HCT116 (cell line): Measurements from ENCODE around the gene ZNF516. TPM values are rescaled to one million over a fixed set of nuclear protein-coding genes. Genes with fewer than 3 reads are reported as not detected.

Experiments used
- ATAC-seq: fragments of 200-7000 bp; cut with Tn5 transposase; 2 replicates; pipeline ENCODE4 v1.9.1; 2020; ENCODE audit warnings: mild to moderate bottlenecking, moderate library complexity
- BruUV-seq: library from RNA; stranded (reverse); fragments of 400-500 nt; replicated peaks from 2 replicates; lab custom pipeline; 2021; lab: Mats Ljungman, UMichigan
- CTCF ChIA-PET: fragments of 300-600 bp; sonication (Branson Sonifier 250); formaldehyde crosslinking; loops from one replicate; lab custom pipeline; 2021; ENCODE audit warnings: antibody characterized with exemption; lab: Charles Lee
- POLR2A ChIA-PET: fragments of 300-600, 350-600 bp; sonication (Branson Sonifier 250); formaldehyde crosslinking; loops from one replicate; lab custom pipeline; 2021; ENCODE audit warnings: antibody characterized with exemption; lab: Charles Lee
- RAD21 ChIA-PET, 2 experiments: fragments of 300-600 bp; sonication (Branson Sonifier 250); formaldehyde crosslinking; loops; one replicate each; lab custom pipeline; 2023; ENCODE audit warnings: low total read pairs in 2 of 2; ENCODE audit not compliant: uncharacterized antibody in 2 of 2, unreplicated experiment in 2 of 2, low non-redundant PET in 1 of 2; lab: Charles Lee
- DNase-seq: peaks from one replicate; pipeline ENCODE4 v3.0.0-alpha.2; 2010; ENCODE audit warnings: low read depth, low spot score
- H2AFZ ChIP-seq: fragments of 200-600 bp; shearing (Covaris generic), sonication (generic); 2 replicates; pipeline ENCODE4 v1.6.1; 2017; ENCODE audit warnings: low read depth, mixed run types, mixed read lengths, antibody characterized with exemption, low read length; ENCODE audit not compliant: poor library complexity, severe bottlenecking
- H3K27ac ChIP-seq: 2 replicates; pipeline ENCODE4 v1.5.1; 2012; ENCODE audit warnings: low read depth, low read length
- H3K27me3 ChIP-seq: fragments of 200-600 bp; sonication (generic); 2 replicates; pipeline ENCODE4 v1.6.1; 2016; ENCODE audit warnings: mixed run types, low read length, mixed read lengths; ENCODE audit not compliant: insufficient read depth
- H3K36me3 ChIP-seq, 2 experiments: fragments of 200-500 bp in 1 of 2; fragments of 200-600 bp in 1 of 2; sonication (Bioruptor generic) in 1 of 2; sonication (generic) in 1 of 2; 2 replicates each; pipeline versions ENCODE4 v1.5.1 to v1.6.1; 2014 to 2016; ENCODE audit warnings: low read length in 2 of 2, inconsistent platforms in 1 of 2, mixed read lengths in 1 of 2, mixed run types in 1 of 2; ENCODE audit not compliant: insufficient read depth in 2 of 2, control insufficient read depth in 1 of 2
- H3K4me1 ChIP-seq, 2 experiments: fragments of 200-600 bp in 1 of 2; sonication (generic) in 1 of 2; 2 replicates each; pipeline versions ENCODE4 v1.5.1 to v1.6.1; 2012 to 2017; ENCODE audit warnings: low read length in 2 of 2, inconsistent platforms in 1 of 2, mild to moderate bottlenecking in 1 of 2, mixed read lengths in 1 of 2, mixed run types in 1 of 2, moderate library complexity in 1 of 2; ENCODE audit not compliant: insufficient read depth in 2 of 2, control insufficient read depth in 1 of 2
- H3K4me2 ChIP-seq: fragments of 200-600 bp; sonication (generic); 2 replicates; pipeline ENCODE4 v1.6.1; 2017; ENCODE audit warnings: mixed run types, low read length, mixed read lengths
- H3K4me3 ChIP-seq, 2 experiments: fragments of 200-600 bp in 1 of 2; sonication (generic) in 1 of 2; replicated peaks in 1 of 2; 2 replicates each; pipeline ENCODE4 v1.5.1; 2011 to 2016; ENCODE audit warnings: low read length in 2 of 2, control low read depth in 1 of 2, low read depth in 1 of 2, mild to moderate bottlenecking in 1 of 2, mixed read lengths in 1 of 2, mixed run types in 1 of 2
- H3K79me2 ChIP-seq: fragments of 200-600 bp; sonication (generic); 2 replicates; pipeline ENCODE4 v1.6.1; 2017; ENCODE audit warnings: mild to moderate bottlenecking, mixed run types, low read length, moderate library complexity, mixed read lengths; ENCODE audit not compliant: insufficient read depth
- H3K9ac ChIP-seq: fragments of 200-600 bp; sonication (generic); 2 replicates; pipeline ENCODE4 v1.6.1; 2016; ENCODE audit warnings: low read length, mixed read lengths
- H3K9me2 ChIP-seq: fragments of 200-600 bp; sonication (generic), shearing (Covaris generic); 2 replicates; pipeline ENCODE4 v1.6.1; 2017; ENCODE audit warnings: mixed run types, mild to moderate bottlenecking, moderate library complexity; ENCODE audit not compliant: insufficient read depth
- H3K9me3 ChIP-seq, 2 experiments: fragments of 200-500 bp in 1 of 2; fragments of 200-600 bp in 1 of 2; sonication (Bioruptor generic) in 1 of 2; sonication (generic) in 1 of 2; 2 replicates each; pipeline ENCODE4 v1.6.1; 2014 to 2017; ENCODE audit warnings: low read length in 2 of 2, mixed read lengths in 2 of 2, inconsistent platforms in 1 of 2, low read depth in 1 of 2, mild to moderate bottlenecking in 1 of 2, mixed run types in 1 of 2, moderate library complexity in 1 of 2; ENCODE audit not compliant: control insufficient read depth in 1 of 2, insufficient read depth in 1 of 2
- H4K20me1 ChIP-seq: fragments of 200-600 bp; sonication (generic), shearing (Covaris generic); 2 replicates; pipeline ENCODE4 v1.6.1; 2017; ENCODE audit warnings: mixed run types, mild to moderate bottlenecking, moderate library complexity; ENCODE audit not compliant: insufficient read depth
- CBX3 ChIP-seq: IDR thresholded peaks from 2 replicates; pipeline ENCODE4 v1.6.1; 2012; ENCODE audit warnings: low read depth
- CEBPB ChIP-seq: IDR thresholded peaks from 2 replicates; pipeline ENCODE4 v1.6.1; 2012; ENCODE audit warnings: low read depth
- EGR1 ChIP-seq: IDR thresholded peaks from 2 replicates; pipeline ENCODE4 v1.6.1; 2012; ENCODE audit warnings: low read depth
- ELF1 ChIP-seq: IDR thresholded peaks from 2 replicates; pipeline ENCODE4 v1.6.1; 2012; ENCODE audit warnings: low read depth, borderline replicate concordance
- EZH2 ChIP-seq: fragments of 200-600 bp; sonication (generic); IDR thresholded peaks from 2 replicates; pipeline ENCODE4 v1.6.1; 2017; ENCODE audit warnings: antibody characterized with exemption, mixed run types
- EZH2phosphoT487 ChIP-seq: fragments of 200-600 bp; IDR thresholded peaks from 2 replicates; pipeline ENCODE4 v1.6.1; 2018; ENCODE audit warnings: antibody characterized with exemption, borderline replicate concordance
- FOSL1 ChIP-seq: IDR thresholded peaks from 2 replicates; pipeline ENCODE4 v1.6.1; 2012; ENCODE audit warnings: low read depth
- JUND ChIP-seq: IDR thresholded peaks from 2 replicates; pipeline ENCODE4 v1.6.1; 2012
- POLR2A ChIP-seq: IDR thresholded peaks from 2 replicates; pipeline ENCODE4 v1.7.0; 2011; ENCODE audit warnings: borderline replicate concordance; ENCODE audit not compliant: insufficient read depth, insufficient read length; ENCODE audit errors: extremely low read depth
- POLR2AphosphoS5 ChIP-seq: IDR thresholded peaks from 2 replicates; pipeline ENCODE4 v1.6.1; 2011; ENCODE audit warnings: mild to moderate bottlenecking, low read depth, low read length, moderate library complexity
- RAD21 ChIP-seq: IDR thresholded peaks from 2 replicates; pipeline ENCODE4 v1.6.1; 2012; ENCODE audit warnings: low read depth, mild to moderate bottlenecking
- SRF ChIP-seq: IDR thresholded peaks from 2 replicates; pipeline ENCODE4 v1.6.1; 2012; ENCODE audit warnings: low read depth
- TCF7L2 ChIP-seq: IDR thresholded peaks from 2 replicates; pipeline ENCODE4 v1.7.0; 2011; ENCODE audit warnings: borderline replicate concordance, inconsistent platforms; ENCODE audit not compliant: insufficient read depth, insufficient read length; ENCODE audit errors: extremely low read depth
- YY1 ChIP-seq: IDR thresholded peaks from 2 replicates; pipeline ENCODE4 v1.6.1; 2011; ENCODE audit warnings: low read length, low read depth, moderate library complexity, mild to moderate bottlenecking; ENCODE audit not compliant: insufficient replicate concordance; ENCODE audit errors: extremely low read depth
- ZFX ChIP-seq: fragments of 450-650 bp; IDR thresholded peaks from 2 replicates; pipeline ENCODE4 v1.6.1; 2017
- intact Hi-C: fragments of 100-400 bp; cut with micrococcal nuclease; formaldehyde crosslinking; loops from 2 replicates; pipeline ENCODE4 v1.10.0; 2022
- total RNA-seq: library from RNA; stranded (reverse); gene quantifications from one replicate; pipeline ENCODE4 v1.2.1, GENCODE V29; 2021; ENCODE audit not compliant: unreplicated experiment
- TF ChIP-seq, protein P1 (sequence below), 3 experiments: fragments of 200-600 bp in 1 of 3; sonication (generic) in 1 of 3; IDR thresholded peaks in 2 of 3; conservative IDR thresholded peaks in 1 of 3; 2 replicates each; pipeline ENCODE4 v1.5.1; 2012 to 2017; ENCODE audit warnings: low read depth in 2 of 3, low read length in 2 of 3, antibody characterized with exemption in 1 of 3, borderline replicate concordance in 1 of 3, control low read depth in 1 of 3, mild to moderate bottlenecking in 1 of 3, mixed read lengths in 1 of 3, mixed run types in 1 of 3, moderate library complexity in 1 of 3; ENCODE audit not compliant: insufficient read depth in 1 of 3
- TF ChIP-seq, protein P2 (sequence below): IDR thresholded peaks from 2 replicates; pipeline ENCODE4 v1.6.1; 2011; ENCODE audit warnings: mild to moderate bottlenecking, low read length, moderate library complexity; ENCODE audit not compliant: insufficient replicate concordance; ENCODE audit errors: extremely low read depth
- TF ChIP-seq, protein P3 (sequence below): IDR thresholded peaks from 2 replicates; pipeline ENCODE4 v1.6.1; 2012
- TF ChIP-seq, protein P4 (sequence below): IDR thresholded peaks from 2 replicates; pipeline ENCODE4 v1.6.1; 2012; ENCODE audit warnings: low read depth
- TF ChIP-seq, protein P5 (sequence below): IDR thresholded peaks from 2 replicates; pipeline ENCODE4 v1.6.1; 2012

ZNF516 gene
- total RNA-seq, 1 experiment from 2014 or later, result 32.0 TPM

DNA sequence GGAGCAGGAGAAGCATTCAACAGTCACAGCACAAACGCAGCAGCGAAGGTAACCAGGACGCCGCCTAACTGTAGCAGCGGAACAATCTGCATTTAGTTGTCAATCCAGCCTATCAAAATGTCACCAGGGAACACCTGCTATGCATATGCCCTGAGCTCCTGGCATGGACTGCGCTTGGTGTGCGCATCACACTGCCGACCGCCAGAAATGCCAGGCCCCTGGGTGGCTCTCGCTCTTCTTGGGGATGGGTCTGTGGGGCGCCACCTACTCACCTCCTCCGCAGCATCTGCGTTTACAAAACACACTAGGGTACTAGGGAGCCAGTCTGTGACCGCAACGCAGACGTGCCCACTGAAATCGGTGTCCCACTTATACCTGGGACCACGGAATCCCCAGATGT is 31.7 kb downstream of the ZNF516 start:
- no peaks in the 10 kb centered on the region for H3K27me3 ChIP-seq
- ChIA-PET CTCF (no interaction called here), RAD21 (interaction anchor here in 1 of 2 experiments (0.5 kb wide), 1 partner anchor 30 kb away, joined by 3 read pairs; no protein-coding TSS in a partner anchor), POLR2A (no interaction called here)
- no peaks in the 10 kb centered on the region; the same call in 1 of the 2 replicates for H3K79me2 ChIP-seq
- H3K9me3 ChIP-seq, result no peaks in the 10 kb centered on the region
- no peak overlapping the region for H3K4me2 ChIP-seq
- no TSS peak for BruUV-seq
- no peak overlapping the region for H3K27ac ChIP-seq
- TF ChIP-seq RAD21, result no peak
- TF ChIP-seq ELF1, result no peak
- TF ChIP-seq, protein P1, sequence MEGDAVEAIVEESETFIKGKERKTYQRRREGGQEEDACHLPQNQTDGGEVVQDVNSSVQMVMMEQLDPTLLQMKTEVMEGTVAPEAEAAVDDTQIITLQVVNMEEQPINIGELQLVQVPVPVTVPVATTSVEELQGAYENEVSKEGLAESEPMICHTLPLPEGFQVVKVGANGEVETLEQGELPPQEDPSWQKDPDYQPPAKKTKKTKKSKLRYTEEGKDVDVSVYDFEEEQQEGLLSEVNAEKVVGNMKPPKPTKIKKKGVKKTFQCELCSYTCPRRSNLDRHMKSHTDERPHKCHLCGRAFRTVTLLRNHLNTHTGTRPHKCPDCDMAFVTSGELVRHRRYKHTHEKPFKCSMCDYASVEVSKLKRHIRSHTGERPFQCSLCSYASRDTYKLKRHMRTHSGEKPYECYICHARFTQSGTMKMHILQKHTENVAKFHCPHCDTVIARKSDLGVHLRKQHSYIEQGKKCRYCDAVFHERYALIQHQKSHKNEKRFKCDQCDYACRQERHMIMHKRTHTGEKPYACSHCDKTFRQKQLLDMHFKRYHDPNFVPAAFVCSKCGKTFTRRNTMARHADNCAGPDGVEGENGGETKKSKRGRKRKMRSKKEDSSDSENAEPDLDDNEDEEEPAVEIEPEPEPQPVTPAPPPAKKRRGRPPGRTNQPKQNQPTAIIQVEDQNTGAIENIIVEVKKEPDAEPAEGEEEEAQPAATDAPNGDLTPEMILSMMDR (IDR thresholded peaks at IDR 0.05 in 2 of 3, conservative IDR thresholded peaks at IDR 0.05 in 1 of 3; ENCODE audit: borderline replicate concordance in 1 of 3, insufficient read depth in 1 of 3, low read depth in 2 of 3, low read length in 2 of 3), result no peak
- TF ChIP-seq POLR2A, result no peak
- no peak for TF ChIP-seq SRF
- TF ChIP-seq, protein P2, sequence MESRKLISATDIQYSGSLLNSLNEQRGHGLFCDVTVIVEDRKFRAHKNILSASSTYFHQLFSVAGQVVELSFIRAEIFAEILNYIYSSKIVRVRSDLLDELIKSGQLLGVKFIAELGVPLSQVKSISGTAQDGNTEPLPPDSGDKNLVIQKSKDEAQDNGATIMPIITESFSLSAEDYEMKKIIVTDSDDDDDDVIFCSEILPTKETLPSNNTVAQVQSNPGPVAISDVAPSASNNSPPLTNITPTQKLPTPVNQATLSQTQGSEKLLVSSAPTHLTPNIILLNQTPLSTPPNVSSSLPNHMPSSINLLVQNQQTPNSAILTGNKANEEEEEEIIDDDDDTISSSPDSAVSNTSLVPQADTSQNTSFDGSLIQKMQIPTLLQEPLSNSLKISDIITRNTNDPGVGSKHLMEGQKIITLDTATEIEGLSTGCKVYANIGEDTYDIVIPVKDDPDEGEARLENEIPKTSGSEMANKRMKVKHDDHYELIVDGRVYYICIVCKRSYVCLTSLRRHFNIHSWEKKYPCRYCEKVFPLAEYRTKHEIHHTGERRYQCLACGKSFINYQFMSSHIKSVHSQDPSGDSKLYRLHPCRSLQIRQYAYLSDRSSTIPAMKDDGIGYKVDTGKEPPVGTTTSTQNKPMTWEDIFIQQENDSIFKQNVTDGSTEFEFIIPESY, result no peak
- TF ChIP-seq, protein P3, sequence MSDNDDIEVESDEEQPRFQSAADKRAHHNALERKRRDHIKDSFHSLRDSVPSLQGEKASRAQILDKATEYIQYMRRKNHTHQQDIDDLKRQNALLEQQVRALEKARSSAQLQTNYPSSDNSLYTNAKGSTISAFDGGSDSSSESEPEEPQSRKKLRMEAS, result no peak
- TF ChIP-seq EZH2, result no peak
- TF ChIP-seq YY1, result no peak
- TF ChIP-seq, protein P4, sequence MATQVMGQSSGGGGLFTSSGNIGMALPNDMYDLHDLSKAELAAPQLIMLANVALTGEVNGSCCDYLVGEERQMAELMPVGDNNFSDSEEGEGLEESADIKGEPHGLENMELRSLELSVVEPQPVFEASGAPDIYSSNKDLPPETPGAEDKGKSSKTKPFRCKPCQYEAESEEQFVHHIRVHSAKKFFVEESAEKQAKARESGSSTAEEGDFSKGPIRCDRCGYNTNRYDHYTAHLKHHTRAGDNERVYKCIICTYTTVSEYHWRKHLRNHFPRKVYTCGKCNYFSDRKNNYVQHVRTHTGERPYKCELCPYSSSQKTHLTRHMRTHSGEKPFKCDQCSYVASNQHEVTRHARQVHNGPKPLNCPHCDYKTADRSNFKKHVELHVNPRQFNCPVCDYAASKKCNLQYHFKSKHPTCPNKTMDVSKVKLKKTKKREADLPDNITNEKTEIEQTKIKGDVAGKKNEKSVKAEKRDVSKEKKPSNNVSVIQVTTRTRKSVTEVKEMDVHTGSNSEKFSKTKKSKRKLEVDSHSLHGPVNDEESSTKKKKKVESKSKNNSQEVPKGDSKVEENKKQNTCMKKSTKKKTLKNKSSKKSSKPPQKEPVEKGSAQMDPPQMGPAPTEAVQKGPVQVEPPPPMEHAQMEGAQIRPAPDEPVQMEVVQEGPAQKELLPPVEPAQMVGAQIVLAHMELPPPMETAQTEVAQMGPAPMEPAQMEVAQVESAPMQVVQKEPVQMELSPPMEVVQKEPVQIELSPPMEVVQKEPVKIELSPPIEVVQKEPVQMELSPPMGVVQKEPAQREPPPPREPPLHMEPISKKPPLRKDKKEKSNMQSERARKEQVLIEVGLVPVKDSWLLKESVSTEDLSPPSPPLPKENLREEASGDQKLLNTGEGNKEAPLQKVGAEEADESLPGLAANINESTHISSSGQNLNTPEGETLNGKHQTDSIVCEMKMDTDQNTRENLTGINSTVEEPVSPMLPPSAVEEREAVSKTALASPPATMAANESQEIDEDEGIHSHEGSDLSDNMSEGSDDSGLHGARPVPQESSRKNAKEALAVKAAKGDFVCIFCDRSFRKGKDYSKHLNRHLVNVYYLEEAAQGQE, result no peak
- TF ChIP-seq CEBPB, result no peak
- TF ChIP-seq FOSL1, result no peak
- TF ChIP-seq EZH2phosphoT487, result no peak
- no peak for TF ChIP-seq POLR2AphosphoS5
- TF ChIP-seq EGR1, result no peak
- TF ChIP-seq, protein P5, sequence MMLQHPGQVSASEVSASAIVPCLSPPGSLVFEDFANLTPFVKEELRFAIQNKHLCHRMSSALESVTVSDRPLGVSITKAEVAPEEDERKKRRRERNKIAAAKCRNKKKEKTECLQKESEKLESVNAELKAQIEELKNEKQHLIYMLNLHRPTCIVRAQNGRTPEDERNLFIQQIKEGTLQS, result no peak
- no peak for TF ChIP-seq ZFX
- no peak for TF ChIP-seq TCF7L2
- TF ChIP-seq JUND, result no peak
- TF ChIP-seq CBX3, result no peak
- H2AFZ ChIP-seq, result no peak overlapping the region
- ATAC-seq, result no peak
- H3K9ac ChIP-seq, result no peak overlapping the region
- H3K36me3 ChIP-seq, result no peaks in the 10 kb centered on the region
- no peaks in the 10 kb centered on the region for H3K9me2 ChIP-seq
- no peak for DNase-seq
- H4K20me1 ChIP-seq, result no peaks in the 10 kb centered on the region
- intact Hi-C loops, result no loop called here
- H3K4me1 ChIP-seq, result peaks cover 0 to 16% of the 10 kb centered on the region in 2 experiments; a peak in 2 of 4 replicates
- H3K4me3 ChIP-seq, result no peak overlapping the region
